AG20443 (cell line): ENCODE results near the gene TFRC.
"Not testable (repeated sequence)": the region's sequence is repeated elsewhere in the genome, so short reads cannot be mapped to it uniquely, and the experiment has no call there.

Experiments
- DNase-seq: peaks from one replicate; pipeline ENCODE4 v3.0.0; 2012; ENCODE audit warnings: low spot score, mixed read lengths

The TFRC gene

DNA sequence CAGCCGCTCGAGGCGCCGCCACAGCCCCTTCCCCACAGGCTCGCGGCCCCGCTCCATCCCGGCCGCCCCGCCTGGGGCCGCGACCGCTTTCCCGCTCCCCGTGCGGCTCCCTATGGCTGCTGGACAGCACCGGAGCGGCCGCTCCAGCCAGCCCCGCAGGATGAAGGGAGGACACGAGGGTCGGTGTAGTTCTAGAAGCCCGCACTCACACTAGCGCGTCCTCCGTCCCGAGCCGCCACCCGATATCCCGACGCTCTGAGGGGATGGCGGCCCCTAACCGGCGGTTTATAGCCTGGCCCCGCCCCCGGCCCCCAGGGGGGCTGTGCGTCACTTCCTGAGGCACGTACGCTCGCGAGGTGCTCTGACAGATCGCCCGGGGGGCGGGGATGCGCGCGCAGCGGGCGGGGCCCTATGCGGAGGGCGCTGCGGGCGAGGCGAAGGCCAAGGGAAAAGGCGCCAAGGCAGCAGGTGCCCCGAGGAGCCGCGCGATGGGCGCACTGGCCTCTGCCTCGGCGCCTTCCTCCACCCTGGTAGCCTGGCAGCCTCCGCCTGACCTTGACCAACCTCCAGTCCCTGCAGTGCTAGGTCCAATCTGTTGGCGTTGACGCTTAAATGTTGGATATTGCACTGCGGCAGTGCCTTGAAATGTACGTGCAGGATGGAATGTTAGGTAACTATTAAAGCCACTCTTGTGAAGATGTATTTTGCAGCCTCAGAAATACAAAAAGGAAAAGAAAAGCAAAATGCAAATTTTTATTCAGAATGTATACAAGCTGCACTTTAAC is at the start of gene TFRC:
TFRC (minus strand) TSS at position 257 of the 785 bp plus-strand sequence. CDS start 4,991 bp downstream, outside the sequence.
- peak; percentile 100 for DNase-seq

DNA sequence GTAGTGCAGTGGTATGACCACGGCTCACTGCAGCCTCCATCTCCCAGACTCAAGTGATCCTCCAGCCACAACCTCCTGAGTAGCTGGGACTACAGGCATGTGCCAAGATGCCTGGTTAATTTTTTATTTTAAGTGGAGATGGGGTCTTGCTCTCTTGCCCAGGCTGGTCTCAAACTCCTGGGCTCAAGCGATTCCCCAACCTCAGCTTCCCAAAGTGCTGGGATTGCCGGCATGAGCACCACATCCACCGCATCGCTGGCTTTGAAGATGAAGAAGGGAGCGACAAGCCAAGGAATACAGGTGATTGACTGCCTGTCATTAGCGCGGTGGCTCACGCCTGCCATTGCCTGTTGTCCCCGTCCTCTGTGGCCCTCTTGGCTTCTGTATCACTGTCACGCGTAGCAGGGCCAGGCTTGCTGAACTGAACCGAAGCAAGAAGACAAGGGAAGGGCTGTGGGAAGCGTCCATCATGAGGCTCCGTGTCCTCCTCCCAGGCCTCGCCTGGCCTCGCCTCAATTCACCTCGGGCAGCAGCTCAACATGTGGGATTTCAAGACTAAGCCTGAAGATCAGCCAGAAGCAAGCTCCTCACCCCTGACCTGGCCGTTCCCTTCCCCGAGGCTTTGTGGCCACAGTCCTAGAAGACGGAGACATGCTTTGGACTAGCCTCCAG is 46.4 kb upstream of the TFRC start:
- DNase-seq = no peak

DNA sequence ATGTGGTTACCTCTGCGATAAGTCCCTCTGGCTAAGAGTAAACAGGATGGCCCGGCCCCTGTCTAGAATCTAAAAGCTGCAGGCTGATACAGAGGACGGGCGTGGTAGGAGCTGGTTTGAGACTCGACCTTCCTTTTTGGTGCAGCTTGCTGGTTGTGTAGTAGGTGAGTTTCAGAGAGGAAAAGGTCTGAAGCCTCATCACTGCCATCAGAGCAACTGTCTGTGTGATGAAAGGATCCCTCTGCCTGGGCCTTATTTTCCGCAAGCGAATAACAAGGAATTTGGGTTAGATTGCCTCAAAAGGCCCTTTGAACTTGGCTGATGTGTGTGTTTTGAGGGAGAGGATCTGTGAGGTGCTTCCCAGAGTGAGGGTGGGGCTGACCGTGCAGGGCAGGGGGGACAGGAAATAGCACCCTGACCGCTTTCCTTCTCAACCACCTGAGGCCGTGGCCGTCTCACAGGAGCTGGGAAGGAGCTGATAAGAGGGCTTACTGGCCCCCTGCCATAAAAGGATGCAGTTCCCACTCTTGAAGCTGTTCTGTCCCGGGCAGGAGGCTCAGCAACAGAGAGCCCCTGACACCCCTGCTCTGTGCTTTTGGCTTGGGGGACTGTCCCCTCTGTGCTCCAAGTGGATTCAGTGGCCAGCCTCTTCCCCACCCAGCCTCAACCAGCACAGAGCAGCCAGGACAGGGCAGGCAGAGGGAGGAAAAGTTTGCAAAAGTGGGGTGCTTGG is 45.6 kb upstream of the TFRC start:
- DNase-seq = no peak

DNA sequence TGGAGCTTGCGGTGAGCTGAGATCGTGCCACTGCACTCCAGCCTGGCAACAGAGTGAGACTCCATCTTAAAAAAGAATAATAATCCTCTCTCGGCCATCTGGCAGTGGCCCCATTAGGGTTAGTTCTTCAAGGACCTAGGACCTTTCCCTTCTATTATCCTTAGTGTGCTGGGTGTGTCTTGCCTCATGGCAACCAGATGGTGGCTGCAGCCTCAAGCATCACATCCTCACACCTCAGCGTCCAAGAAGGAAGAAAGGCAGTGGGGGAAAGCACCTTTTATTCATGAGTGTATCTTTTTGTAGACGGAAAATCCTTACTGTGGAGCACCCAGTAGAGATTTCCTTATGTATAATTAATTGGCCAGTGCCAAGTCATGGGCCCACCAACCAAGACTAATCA is 42.7 kb upstream of the TFRC start:
- DNase-seq = no peak

DNA sequence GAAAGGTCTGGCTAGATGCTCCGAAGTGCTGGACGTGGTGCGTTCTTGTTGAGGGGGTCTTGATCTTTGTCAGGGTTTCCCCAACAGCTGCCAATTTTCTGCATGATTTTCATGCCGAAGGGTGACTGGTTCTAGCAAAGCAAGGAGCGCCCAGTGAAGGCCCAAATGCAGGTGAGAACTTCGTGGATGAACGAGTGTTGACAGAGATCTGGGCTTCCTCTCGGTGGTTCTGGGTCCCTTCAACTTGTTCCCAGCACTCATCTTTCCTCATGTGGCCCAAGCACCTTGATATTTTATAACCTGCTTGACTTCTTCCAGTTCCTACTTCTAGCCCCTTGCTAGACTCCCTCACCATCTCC is 40.8 kb upstream of the TFRC start:
- DNase-seq = no peak

DNA sequence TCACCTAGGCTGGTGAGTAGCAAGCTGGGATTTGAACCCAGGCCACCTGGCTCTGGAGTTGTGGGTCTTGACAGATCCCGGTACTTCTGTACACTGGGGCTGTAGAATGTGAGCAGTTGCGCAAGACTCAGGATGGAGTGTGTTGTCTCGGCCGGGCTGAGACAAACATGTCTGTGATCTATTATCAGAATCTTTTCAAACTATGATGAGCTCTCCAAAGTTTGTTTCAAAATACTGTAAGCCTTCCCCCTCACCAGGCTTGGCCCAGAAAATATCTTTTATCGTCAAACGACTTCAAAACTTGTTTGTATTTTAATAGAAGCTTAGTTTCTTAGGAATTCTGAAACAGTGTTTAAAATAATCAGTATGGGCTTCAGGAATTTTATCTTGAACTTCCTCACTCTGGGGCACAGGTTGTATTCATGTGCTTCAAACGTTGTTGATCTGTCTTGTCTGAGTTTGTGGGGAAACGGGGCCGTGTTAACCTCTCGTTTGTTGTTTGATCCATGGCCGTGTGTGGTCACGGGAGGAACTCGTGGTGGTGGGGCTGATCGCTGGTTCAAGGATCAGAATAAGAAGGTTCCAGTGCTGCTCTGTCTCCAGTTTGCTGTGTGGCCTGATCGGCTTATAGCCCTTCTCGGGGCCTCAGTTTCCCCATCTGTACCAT is 40.3 kb upstream of the TFRC start:
- no peak for DNase-seq

DNA sequence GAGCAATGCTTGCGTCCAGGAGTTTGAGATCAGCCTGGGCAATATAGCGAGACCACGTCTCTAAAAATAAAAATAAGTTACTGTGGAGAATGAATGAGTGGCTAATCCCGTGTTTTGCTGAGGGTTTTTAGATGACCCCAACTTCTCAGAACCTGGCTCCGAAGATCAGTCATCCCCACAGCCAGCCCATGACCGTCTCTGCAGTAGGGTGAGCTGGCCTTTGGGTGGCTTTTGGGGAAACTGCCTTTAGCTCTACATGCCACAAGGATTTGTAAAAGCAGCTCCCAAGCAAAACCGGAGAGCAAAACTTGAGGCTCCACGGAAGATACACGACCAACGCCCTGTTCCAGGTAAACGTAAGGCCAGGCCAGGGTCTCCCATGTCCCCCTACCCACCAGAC is 39.2 kb upstream of the TFRC start:
- DNase-seq = no peak

DNA sequence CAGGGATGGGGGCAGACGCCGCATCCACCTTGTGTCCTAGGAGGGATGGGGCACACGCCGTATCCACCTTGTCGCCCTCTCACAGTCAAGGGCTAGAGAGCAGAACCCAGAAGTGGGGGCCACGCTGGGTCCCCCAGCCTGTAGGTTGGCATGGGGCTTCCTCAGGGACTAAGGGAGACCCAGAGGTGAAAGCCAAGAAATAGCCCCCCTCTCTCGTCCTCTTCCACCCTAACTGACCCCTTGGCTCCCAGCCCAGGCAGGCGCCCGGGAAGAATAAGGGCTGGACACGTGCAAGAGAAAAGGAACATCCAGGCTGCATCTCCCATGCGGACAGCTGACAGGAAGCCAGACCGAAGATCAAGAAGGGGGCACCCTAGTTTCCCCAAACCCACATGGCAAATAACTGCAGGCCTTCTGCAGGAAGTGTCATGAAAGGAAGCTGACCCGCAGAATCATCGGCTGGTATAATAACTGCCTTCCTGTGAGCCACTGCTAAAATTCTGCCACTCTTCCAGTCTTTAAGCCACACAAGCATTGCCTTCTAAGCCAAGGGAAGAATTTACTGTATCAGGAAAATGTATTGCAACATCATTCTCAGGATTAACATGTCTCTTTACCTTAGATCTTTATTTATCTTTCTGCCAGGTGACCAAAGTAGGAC is 38.5 kb upstream of the TFRC start:
- DNase-seq = no peak

DNA sequence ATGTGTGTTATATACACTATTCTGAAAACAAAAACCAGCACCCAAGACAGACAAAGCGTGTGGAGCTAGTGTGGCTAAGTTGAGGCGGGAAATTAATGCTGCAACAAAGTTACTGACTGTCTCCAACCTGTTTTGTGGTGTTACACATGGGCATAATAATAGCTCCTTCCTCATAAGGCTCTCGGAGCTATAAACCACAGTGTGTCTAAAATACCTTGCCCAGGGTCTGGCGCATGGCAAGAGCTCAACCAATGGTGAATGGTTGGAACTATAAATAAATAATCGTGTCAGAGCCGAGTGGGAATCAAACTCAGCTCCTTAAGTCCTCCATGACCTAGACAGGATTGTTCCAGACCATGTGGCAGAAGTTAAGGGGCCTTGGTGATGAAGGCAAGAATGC is 35.9 kb upstream of the TFRC start:
- DNase-seq = no peak

DNA sequence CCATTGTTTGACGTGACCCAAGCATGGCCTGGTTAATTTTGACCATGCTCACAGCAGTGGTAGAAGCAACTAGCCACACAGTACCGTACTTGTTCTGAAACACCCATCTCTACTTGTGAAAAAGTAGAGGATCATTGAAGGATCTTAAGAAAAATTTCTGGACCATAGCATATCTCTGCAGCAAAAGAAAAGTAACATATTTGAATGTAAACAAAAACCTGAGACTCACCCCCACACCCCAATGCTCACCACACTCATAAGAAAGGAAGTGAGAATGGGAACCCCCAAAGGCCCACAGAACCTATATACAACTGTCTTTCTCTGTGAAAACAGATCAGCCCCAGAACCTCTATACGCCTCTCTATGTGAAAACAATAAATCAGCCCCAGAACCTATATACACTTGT is 33.8 kb upstream of the TFRC start:
- DNase-seq = no peak

DNA sequence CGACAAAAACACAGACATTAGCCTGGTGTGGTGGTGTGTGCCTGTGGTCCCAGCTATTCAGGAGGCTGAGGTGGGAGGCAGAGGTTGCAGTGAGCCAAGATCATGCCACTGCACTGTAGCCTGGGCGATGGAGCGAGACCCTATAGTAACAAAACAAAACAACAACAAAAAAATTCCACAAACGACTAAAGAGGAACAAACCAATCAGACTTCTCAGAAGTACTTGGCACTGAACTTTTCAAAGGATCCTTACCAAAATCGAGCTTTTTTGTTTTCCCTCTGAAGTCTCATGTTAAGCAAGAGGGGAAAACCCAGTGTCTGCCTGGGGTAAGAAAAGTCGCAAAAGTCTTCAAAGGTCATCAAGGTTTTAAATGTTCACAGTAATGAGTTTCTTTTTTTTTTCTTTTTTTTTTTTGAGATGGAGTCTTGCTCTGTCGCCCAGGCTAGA is 30.1 kb upstream of the TFRC start:
- DNase-seq = no peak

DNA sequence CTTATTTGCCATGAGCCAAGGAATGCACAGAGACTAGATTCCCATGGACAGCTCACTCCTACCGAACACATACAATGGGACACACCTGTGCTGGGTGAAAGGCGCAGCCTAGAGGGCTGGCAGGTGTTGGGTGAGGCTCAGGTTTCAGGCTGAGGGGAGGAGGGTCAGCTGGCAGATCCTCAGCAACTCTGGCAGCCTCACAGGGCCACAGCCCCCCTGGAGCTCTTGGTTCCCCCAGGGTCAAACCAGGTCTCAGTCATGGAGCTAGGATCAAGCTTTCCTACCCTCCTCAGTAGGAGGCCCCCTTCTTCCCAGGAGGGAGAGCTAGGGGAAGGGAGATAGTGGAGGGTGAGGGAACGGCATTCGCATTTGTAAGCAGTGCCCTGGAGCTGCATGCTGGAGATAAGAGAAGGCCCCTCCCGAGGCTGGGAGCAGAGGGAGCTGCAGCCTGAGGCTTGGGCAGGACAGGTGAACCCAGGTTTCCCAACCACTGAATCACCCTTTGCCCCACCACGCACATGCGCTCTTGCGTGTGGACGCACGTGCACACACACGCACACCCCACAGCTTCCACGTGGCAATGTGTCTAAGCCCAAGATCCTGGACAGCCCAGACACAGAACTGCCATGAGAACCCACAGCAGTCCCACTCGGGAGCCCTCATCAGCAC is 26.3 kb upstream of the TFRC start:
- DNase-seq = no peak

DNA sequence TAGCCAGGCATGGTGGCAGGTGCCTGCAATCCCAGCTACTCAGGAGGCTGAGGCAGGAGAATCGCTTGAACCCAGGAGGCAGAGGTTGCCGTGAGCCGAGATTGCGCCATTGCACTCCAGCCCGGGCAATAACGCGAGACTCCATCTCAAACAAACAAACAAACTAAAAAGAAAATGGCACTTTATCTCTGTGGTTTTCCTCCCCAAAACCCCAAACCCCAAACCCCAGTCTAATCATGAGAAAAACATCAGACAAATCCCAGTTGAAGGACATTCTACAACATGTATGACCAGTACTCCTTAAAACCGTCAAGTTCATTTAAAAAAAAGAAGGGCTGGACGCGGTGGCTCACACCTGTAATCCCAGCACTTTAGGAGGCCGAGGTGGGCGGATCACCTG is 22.8 kb upstream of the TFRC start:
- not testable (repeated sequence) for DNase-seq

DNA sequence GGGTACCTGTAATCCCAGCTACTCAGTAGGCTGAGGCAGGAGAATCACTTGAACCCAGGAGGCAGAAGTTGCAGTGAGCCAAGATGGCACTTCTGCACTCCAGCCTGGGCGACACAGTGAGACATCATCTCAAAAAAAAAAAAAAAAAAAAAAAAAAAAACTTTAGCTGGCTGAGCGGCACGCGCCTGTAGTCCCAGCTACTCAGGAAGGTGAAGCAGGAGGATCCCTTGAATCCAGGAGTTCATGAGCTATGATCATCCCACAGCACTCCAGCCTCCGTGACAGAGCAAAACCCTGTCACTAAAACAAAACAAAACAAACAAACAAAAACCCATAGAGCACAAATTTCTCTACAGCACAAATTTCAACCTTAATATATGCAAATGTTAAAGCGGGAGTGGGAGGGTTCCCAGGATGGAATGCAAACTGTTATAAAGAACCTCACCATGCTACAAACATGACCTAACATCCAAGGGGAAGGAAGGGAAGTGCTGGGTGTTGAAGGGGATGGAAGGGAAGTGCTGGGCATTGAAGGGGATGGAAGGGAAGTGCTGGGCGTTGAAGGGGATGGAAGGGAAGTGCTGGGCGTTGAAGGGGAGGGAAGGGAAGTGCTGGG is 16.6 kb upstream of the TFRC start:
- not testable (repeated sequence) for DNase-seq

DNA sequence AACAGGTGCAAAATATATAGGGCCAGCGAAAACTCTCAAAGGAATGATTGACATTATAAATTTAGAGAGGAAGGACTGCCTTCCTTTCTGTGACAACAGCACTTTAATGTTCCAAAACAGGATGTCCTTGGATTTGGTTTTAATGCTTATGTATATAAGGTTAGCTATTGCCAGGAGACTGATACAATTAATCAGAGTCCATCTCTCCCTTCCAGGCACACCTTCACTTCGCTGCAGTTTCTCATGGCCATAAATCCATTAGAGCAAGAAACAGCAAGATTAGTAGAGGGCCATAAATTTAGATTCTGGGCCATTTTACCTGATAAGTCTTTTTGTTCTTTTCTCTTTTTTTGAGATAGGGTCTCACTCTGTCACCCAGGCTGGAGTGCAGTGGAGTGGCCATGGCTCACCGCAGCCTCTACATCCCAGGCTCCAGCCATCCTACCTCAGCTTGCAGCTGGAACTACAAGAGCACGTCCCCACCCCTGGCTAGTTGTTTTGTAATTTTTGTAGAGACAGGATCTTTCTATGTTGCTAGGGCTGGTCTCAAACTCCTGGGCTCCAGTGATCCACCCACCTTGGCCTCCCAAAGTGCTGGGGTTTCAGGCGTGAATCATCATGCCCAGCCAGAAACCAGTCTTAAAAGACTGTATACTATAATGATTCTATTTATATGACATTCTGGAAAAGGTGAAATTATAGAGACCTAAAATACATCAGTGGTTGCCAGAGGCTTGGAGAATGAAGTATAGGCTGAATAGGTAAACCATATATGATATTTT is 15.7 kb upstream of the TFRC start:
- DNase-seq = no peak

DNA sequence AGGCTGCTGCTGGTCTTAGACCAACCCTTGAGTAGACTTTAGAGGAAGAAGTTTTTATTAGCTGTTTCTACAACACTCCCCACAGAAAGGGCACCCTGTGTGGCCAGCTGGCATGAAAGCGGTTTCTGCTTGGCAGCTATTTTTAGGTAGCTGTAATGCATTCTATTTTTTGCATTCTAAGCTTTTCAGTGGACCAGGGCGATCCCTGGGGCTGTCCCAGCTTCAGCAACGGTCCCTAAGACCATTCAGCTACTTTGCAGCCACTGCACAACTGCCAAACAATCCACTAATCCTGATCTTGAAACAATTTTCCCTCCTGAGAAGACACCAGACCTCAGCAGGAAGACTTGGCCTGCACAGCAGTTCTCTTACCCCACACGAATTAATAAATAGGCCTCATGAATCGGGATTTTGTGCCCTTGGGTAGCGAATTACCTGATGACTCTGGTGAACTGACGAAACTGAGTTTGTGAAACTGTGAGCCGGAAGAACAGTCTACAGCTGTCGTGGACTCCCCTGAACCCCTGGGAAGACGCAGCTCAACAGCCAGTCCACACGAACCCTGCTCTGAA is 14.6 kb upstream of the TFRC start:
- no peak for DNase-seq

DNA sequence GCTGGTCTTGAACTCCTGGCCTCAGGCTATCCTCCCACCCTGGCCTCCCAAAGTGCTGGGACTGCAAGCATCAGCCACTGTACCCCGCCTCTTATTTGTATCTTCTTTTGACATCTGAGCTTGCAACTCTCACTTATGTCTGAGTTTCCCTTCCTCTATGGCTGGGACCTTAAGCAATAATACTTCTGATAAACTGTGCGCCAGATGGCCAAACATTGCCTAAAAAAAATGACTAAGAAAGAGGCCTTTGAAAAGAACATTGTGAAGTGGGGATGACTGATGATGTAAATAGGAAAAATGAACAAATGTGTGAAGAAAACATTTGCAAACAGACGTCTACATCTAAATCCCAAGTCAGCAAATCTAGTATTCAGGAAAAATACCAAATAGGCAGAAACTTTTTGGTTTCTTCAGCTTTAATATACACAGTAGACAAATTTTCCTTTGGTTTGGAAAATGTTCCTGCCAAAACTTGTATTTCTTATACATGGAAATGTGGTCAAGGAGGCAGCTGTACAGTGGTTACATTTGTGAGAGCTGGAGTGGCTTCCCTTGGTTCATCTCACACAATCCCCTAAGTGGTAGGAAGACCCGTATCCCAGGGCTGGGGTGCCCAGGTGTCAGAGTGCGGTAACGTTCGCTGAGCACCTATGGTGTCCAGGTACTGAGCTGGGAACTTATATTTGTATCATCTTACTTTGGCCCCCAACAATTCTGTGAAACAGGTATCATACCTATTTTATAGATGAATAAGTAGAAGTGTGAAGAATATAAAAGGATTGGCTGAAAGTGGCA is 11.6 kb upstream of the TFRC start:
- no peak for DNase-seq

DNA sequence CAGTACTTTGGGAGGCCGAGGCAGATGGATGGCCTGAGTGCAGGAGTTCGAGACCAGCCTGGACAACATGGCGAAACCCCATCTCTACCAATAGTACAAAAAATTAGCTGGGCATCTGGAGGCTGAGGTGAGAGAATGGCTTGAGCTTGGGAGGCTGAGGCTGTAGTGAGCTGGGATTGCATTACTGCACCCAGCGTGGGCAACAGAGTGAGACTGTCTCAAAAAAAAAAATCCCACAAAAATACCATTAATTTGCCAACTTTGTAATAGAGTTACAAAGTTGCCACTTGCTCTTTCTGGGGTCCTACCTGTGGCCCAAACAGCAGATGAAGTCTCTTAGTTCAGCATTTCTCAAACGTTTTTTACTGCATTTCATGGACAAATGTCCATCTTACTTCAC is 6.0 kb upstream of the TFRC start:
- no peak for DNase-seq

DNA sequence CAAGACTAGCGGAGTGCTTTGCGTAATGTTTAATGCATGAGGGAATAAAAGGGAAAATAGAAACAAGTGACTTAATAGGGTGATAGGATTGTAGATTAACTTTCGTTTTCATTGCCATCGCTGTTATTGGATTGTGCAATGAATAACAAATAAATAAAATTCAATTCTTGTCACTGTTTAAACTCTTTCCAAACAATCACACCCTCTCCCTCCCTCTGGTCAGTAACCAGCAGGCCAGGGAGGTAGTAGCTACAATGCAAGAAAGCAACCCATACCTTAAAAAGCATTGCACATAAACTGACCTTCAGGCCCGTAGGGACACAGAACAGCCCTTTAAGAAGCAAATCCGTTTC is 705 bp upstream of the TFRC start:
- no peak for DNase-seq
